Stimulated activated CD8-positive, alpha-beta memory T cell treated with anti-CD3 and anti-CD28 coated beads, Interleukin-2, amount 100 ng/mL, for 48 hours (primary cell): ENCODE data around the gene IMMP1L.

Experiments
- DNase-seq, 2 donors: peaks; one replicate each; pipeline ENCODE4 v3.0.0-alpha.2; 2020; ENCODE audit warnings: low read depth in 2 of 2

IMMP1L gene

GRCh38 chr11:31477528-31478222 lies 31.7 kb downstream of the IMMP1L start:
- no peak for DNase-seq

- no peak for DNase-seq
Observed at GRCh38 chr11:31474083-31474482, 35.3 kb downstream of the IMMP1L start.

GRCh38 chr11:31464436-31464835 lies 45.0 kb downstream of the IMMP1L start:
- no peak for DNase-seq

- no peak for DNase-seq
Observed at GRCh38 chr11:31455177-31455576, 54.2 kb downstream of the IMMP1L start.

GRCh38 chr11:31450841-31451240 lies 58.6 kb downstream of the IMMP1L start:
- no peak for DNase-seq

GRCh38 chr11:31449040-31449439 lies 60.4 kb downstream of the IMMP1L start:
- DNase-seq, result no peak

GRCh38 chr11:31445621-31446020 lies 63.8 kb downstream of the IMMP1L start:
- no peak for DNase-seq

- DNase-seq, result no peak
Observed at GRCh38 chr11:31443802-31444201, 65.6 kb downstream of the IMMP1L start.

GRCh38 chr11:31442086-31442485 lies 67.3 kb downstream of the IMMP1L start:
- no peak for DNase-seq

GRCh38 chr11:31441296-31441695 lies 68.1 kb downstream of the IMMP1L start:
- no peak for DNase-seq

- no peak for DNase-seq
Observed at GRCh38 chr11:31437742-31438435, 71.5 kb downstream of the IMMP1L start.

GRCh38 chr11:31433851-31434250 lies 75.6 kb downstream of the IMMP1L start:
- DNase-seq, result no peak

- DNase-seq, result no peak
Observed at GRCh38 chr11:31424652-31425051, 84.8 kb downstream of the IMMP1L start.

GRCh38 chr11:31422703-31423102 lies 86.7 kb downstream of the IMMP1L start:
- DNase-seq, result no peak

GRCh38 chr11:31421820-31422219 lies 87.6 kb downstream of the IMMP1L start:
- DNase-seq, result no peak

- no peak for DNase-seq
Observed at GRCh38 chr11:31419669-31420068, 89.8 kb downstream of the IMMP1L start.

GRCh38 chr11:31419138-31419537 lies 90.3 kb downstream of the IMMP1L start:
- DNase-seq, result no peak

GRCh38 chr11:31417816-31418215 lies 91.6 kb downstream of the IMMP1L start:
- no peak for DNase-seq

GRCh38 chr11:31417357-31417756 lies 92.1 kb downstream of the IMMP1L start:
- DNase-seq, result no peak

GRCh38 chr11:31415435-31415834 lies 94.0 kb downstream of the IMMP1L start:
- no peak for DNase-seq

GRCh38 chr11:31414338-31414737 lies 95.1 kb downstream of the IMMP1L start:
- no peak for DNase-seq

GRCh38 chr11:31412946-31413345 lies 96.5 kb downstream of the IMMP1L start:
- no peak for DNase-seq

- DNase-seq, result no peak
Observed at GRCh38 chr11:31408201-31408600, 101.2 kb downstream of the IMMP1L start.

GRCh38 chr11:31404614-31405013 lies 104.8 kb downstream of the IMMP1L start:
- DNase-seq, result no peak
